ENCODE data around the gene ULBP1.
"Not testable (repeated sequence)": the region's sequence is repeated elsewhere in the genome, so short reads cannot be mapped to it uniquely, and the experiment has no call there.

Gene ULBP1

DNA sequence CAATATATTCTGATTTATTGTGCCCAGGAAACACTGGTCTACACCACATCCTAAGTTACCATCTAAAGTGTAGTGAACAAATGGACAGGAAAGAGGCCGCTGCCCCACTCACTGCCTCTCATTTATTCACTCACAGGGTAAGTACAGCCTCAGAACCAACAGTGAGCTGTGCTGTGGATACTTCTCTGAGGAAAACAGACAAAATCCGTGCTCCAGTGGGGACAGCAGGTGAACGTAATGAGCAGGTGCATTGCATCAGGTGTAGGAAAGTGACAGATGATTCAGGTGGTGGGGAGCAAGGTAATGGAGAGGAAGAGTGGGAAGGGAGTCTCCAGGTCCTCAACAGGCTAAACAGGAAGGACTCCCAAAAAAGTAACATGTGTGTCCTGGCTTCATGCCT is 30.3 kb upstream of the ULBP1 start:
- no peak for DNase-seq (ENCODE audit: low spot score)

DNA sequence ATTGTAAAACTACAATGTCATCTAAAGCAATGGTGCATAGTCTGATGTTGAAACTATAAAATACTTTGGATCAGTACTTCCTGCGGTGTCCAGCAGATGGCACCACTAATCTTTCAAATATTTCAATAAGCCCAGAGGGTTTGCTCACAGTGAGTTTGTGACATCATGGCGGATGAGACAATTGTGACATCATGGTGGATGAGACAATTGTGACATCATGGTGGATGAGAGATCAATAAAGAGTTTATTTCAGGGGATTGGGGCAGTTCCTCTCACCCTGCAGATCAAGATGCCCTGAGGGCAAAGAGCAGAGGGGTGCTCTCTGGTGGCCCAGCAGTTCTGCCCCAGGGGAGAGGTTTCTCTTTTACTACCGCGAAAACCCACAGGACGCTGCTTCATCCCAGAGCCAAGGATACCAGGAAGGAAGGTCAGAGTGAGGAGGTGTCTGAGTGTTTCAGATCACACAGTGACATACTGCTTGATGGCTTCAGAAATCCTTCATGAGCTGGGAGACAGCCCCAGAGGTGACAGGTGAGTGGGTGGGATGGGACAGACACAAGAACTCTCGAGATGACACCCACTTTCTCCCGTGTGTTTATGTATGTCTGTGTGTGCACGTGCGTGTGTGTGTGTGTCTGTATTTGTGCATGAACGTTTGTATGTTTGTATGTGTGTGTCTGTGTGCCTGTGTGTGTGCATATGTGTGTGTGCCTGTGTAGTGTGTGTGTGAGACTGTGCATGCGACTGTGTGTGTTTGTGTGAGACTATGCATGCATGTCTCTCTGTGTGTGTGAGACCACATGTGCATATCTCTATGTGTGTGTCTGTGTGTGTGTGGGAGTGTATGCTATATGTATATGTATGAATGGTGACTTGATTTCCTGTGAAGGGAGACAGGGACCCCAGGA is 29.2 kb upstream of the ULBP1 start:
- peak; percentile 51 for DNase-seq (ENCODE audit: low spot score)

DNA sequence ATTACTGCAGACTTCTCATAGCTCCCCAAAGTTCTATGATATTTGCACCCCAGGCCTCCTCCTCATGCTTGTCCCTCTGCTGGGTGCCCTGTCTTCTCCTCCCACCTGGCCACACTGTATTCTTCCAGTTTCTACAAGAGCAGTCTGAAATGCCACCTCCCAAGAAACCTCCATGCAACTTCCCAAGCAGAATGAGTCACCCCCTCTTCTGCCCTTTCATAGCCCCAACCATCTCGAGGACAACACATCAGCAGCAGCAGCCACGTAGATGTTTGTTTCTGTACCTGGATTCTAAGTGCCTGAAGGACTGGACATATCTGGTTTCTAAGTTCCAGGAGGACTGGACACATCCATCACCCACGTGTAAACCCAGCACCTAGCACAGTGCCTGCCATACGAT is 28.5 kb upstream of the ULBP1 start:
- no peak for DNase-seq (ENCODE audit: low spot score)

DNA sequence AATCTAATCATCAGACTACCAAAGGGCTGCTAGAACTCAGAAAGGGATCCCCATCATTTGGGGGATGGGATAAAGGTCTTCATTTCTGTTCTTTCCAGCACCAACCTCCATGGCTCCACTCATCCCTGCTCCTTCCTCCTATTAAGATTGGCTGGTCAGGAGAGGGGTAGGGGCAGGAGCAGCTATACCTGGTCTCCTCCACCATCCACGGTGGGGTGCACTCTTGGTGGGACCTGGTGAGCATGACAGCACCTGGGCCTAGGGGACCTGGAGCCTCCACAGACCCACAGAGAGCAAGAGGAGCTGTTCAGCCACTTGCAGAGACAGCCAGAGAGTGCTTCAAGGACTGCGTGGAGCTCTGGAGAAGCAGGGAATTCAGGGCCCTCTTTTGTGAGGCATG is 28.1 kb upstream of the ULBP1 start:
- DNase-seq (ENCODE audit: low spot score), result no peak

DNA sequence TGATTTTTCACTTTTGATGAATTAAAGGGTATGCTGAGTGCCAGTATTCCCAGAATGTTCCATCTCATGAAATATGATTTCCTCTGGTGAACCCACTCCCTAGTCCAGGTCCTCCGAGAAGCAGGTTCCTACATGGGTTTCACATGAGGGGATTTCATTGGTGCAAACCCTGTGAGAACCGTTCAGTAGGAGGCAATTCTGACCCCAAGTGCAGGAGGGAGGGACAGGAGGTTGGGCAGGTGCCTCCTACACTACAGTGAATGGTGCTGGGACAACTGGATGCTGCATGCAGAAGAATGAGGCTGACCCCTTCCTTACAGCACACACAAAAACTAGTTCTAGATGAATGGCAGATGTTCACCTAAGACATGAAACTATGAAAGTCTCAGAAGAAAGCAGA is 27.0 kb upstream of the ULBP1 start:
- DNase-seq (ENCODE audit: low spot score), result no peak

DNA sequence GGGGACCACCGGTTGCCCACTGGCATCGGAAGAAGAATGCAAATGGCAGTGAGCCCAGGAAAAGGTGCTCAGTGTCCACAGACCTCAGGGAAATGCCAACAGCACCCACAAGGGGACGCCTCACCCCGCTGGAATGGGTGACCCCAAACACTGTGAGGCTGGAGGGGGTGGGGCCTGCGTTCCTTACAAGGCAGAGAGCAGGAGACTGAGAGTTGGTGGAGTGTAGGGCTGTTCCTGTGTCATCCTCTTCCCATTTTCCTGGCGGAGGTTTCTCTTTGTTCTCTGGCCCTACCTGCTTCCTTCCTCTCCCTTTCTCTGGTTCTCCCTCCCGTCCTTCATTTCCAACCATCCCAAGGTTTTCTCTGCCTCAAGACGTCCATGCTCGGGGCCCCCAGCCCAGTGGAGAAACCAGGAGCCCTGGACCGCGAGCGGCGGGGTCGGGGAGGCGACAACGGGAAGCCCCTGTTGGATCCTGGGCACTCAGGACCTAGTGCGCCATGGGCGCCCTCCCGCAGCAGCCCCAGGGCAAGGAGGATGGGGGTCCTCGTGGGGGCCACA is 25.7 kb upstream of the ULBP1 start:
- not testable (repeated sequence) for DNase-seq (ENCODE audit: low spot score)

DNA sequence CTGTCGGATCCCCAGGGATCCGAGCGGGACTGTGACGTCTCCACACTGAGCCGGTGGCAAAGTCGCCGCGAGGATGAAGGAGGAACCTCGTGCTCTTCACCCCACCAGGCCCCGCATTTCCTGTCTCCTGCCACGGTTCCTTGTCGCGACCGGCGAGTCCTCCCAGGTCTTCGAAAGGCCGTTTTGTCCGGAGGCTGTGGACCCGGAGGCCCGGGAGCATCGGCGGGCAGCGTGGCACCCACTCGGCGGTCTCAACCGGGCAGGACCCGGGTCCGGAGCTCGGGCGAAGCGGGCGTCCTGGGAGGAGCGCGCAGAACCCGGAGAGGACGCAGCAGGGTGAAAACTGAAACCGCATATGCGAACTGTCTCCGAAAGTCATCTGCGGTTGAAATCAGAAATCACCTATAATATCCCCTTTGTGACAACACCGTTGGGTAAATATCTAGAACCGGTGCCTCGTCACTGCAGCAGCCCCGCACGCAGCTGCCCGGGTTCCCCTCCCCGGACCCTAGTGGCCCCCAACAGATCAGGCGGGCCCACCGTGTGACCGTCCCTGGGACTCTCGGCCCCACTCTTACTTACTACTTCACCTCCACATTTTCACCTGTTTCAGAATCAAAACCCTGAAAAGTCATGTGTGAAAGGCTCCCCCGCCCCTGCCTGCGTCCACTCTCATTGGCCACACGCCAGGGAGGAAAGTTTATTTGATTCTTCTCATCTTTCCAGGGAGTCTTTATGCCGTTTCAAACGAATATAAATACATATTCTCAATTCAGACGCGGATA is 25.0 kb upstream of the ULBP1 start:
- no peak for DNase-seq (ENCODE audit: low spot score)

DNA sequence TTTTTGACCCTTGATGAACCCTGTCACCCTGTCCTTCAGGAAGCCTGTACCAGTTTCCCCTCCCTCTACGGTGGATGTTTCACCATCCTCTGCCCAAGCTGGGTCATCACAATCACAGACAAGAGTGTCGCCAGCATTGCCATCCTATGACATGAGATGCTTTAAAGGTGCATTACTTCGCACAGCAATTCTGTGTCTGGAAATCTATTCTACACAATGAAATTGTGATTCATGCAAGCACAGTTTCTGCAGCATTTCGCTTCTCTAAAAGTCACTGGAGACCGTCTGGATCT is 24.4 kb upstream of the ULBP1 start:
- DNase-seq (ENCODE audit: low spot score), result no peak

DNA sequence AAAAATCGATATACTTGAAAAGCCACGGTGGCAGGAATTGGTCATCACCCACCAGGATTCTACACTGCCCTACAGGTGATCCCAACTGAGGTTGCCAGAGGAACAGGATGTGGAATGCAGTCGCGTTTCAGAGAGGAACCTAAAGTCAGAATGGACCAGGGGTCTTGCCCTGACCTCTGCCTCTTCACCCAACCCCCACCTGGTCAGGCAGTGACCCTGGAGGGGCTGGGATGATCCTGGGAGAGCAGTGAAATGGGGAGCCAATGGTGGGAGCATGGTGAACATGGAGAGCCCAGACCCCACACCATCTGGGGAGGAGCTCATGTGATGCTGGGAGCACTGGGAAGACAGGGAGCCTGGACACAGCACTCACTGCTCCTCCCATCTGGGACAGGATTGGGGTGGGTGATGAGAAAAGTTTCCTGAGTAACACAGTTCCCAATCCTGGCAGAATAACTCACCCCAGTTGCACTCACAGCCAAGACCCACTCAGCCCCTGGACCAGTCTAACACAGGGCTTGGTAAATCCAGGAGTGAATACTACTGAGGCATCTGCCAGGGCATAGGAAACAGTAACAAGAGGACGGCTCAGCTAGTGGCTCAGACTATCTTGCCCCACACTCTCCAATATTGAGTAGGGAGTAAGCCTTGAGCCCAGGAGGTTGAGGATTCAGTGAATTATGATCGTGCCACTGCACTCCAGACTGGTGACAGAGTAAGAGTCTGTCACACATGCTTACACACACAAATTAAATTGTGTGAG is 23.7 kb upstream of the ULBP1 start:
- no peak for DNase-seq (ENCODE audit: low spot score)

DNA sequence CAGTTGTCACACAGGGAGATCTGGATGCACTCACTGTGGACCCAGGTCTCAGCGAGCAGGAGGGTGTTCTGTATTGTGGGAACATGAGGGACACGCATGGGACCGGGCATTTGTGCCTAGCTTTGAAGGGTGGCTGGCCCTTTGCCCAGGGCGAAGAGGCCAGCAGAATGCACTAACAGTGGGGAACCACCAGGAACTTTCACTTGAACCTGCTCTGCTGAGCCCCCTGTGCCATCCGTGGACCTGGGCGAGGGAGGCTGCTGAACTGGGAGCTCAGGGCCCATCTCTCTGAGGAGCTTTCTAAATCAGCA is 23.1 kb upstream of the ULBP1 start:
- DNase-seq (ENCODE audit: low spot score), result no peak

DNA sequence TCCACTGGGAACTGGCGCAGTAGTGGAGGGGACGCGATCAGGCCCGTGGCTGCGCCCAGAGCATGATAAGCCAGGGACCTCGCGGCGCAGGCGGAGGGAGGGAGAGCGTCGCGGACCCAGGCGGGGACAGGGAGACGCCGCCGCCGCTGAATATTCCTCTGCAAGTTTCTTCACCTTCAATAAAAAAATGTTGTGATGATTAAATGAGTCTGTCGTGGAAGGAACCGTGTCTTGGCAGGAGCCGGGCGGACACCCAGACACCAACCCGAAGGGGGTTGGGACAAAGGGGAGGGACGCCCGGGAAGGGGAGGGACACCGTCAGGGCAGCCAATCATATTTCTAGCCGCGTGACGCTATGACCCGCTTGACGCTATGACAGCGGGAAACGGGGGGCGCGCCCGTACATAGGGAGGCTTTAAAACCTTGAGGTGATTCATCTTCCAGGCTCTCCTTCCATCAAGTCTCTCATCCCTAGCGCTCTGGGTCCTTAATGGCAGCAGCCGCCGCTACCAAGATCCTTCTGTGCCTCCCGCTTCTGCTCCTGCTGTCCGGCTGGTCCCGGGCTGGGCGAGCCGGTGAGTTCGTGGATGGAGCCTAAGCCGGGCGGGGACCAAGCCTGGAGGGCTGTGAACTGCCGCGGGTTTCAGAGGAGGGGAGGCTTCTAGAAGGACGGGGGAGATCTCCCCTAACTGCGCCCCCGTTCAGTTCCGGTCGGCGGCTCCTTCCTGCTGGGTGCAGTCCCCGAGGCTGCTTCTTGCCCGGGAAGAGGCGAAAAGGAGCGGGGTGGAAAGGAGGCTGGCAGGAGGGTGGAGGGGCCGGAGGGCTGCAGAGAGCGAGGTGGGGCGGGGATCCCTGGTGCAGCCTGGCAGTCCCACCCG is 21.9 kb upstream of the ULBP1 start, which contains the start of gene ULBP2:
Gene ULBP2 (plus strand): TSS at position 432 of the 878 bp plus-strand sequence. CDS start 59 bp downstream, at position 491.
- peak; percentile 64 for DNase-seq (ENCODE audit: low spot score)

DNA sequence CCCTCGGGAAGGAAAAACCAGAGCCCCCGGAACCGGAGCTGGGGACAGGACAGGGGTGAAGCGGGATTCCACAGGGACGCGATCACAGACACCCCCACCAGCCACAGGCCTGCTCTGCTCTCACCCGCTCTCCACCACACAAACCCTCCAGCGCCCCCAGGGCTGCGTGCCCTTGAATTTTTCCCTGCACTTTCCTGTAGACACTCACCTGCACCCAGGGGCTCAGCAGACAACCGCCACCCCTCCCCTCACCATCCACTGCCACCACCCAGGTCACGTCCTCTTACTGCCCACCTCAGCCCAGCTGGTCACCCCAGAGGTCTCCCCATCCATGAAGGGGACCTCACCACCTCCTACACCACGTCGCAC is 21.3 kb upstream of the ULBP1 start:
- no peak for DNase-seq (ENCODE audit: low spot score)

DNA sequence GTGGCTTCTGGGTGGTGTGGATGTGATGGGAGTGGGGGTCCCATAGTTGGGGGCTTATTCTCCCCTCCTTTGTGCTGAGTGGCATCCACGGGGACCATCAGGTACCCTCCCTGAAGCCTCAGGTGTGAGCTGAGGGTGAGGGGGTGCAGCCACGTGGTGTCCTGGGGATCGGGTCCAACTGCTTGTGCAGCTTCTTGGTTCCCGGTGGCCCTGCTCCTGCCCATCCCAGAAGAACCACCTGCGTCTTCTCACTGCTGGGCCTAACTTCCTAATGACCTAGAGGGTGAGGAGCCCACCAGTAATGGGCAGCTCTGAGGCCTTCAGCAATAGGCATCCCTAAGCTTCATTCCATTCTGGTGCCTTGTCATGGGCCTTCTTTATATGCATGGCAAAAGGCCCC is 20.4 kb upstream of the ULBP1 start:
- DNase-seq (ENCODE audit: low spot score), result not testable (repeated sequence)

DNA sequence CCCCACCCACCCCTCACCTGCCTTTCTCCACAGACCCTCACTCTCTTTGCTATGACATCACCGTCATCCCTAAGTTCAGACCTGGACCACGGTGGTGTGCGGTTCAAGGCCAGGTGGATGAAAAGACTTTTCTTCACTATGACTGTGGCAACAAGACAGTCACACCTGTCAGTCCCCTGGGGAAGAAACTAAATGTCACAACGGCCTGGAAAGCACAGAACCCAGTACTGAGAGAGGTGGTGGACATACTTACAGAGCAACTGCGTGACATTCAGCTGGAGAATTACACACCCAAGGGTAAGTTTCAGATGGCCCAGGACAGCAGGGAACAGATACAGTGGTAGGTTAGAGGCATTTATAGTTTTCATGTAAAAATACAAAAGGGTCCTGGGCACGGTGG is 18.5 kb upstream of the ULBP1 start:
- DNase-seq (ENCODE audit: low spot score), result not testable (repeated sequence)

DNA sequence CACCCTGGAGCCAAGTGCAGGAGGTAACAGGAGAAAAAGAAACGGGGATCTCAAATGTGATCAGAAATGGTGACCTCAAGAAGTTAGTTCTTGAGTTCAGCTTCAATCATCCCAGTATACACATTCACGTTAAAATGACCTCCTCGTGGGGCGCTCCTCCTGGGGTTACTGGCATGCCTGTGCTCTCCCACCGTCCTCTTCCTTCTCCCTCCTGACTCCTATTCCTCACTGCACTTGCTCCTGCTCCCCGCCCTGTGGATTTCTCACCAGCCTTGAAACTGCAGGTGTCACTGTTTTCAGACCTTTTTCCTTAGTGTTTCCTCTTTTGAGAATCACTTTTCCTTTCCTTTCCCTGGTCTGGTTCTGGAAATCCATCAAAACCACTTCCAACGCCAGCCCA is 17.1 kb upstream of the ULBP1 start:
- DNase-seq (ENCODE audit: low spot score), result not testable (repeated sequence)

DNA sequence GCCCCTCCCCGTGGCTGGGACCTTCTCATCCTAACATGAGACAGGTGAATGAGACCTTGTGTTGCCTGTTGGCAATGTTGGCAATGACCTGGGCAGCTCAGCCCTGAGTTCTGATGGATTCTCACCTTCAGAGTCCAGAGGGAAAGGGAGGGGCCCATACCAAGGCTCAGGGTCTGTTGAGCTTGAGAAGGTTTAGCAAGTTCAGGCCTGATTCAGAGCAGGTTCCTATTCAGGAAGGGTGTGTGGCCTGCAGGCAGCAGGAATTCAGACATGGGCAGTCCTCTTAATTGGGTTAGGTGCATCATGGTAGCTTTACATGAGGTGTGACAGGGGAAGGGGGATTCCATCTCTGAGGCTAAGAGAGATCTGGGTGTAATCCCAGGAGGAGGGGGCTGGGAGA is 16.2 kb upstream of the ULBP1 start:
- not testable (repeated sequence) for DNase-seq (ENCODE audit: low spot score)

DNA sequence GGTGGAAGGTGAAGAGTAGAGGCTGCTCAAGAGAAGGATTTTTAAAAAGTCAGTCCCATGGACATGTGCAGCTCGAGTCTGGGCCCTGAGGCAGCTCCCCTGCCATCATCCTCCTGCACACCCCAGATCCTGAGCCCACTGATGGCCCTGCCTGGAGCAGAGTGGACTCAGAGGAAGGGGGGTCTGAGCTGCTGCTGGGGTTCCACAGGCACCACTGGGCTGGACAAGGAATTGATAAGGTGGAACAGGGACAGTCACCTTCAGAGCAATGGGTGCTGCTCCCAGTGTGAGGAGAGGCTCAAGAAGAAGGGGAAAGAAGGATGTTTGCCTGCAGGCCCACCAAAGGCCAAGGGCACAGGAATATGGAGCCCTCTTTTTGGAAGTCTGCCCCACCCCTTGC is 15.7 kb upstream of the ULBP1 start:
- DNase-seq (ENCODE audit: low spot score), result no peak

DNA sequence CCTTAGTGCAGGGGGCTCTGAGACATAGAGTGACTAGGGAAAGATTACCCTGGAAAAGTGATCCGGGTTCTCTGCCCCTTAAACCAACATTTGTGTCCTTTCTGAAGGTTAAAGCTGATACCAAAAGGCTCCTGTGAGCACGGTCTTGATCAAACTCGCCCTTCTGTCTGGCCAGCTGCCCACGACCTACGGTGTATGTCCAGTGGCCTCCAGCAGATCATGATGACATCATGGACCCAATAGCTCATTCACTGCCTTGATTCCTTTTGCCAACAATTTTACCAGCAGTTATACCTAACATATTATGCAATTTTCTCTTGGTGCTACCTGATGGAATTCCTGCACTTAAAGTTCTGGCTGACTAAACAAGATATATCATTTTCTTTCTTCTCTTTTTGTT is 15.1 kb upstream of the ULBP1 start:
- no peak for DNase-seq (ENCODE audit: low spot score)

DNA sequence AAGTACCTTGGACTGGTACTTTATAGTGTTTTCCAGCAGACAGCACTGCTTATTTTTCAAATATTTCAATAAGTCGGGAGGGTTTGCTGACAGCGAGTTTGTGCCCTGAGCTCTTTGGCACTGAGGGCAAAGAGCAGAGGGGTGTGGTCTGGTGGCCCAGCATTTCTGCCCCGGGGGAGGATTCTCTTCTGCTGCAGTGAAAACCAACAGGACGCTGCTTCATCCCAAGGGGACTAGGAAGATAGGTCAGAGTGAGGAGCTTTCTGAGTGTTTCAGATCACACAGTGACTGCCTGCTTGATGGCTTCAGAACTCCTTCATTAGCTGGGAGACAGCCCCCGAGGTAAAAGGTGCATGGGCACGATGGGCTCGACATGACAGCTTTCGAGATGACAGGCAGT is 13.3 kb upstream of the ULBP1 start:
- DNase-seq (ENCODE audit: low spot score), result no peak

DNA sequence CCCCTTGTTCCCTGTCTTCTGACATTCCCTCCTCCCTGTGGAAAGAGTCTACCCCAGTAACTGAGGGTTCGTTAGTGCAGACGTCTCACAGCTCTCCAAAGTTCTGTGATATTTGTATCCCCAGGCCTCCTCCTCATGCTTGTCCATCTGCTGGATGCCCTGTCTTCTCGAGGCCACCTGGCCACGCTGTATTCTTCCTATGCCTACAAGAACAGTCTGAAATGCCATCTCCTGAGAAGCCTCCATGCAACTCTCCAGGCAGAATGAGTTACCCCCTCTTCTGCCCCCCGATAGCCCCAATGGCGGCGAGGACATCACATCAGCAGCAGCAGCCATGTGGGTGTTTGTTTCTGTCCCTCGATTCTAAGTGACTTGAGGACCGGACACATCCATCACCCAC is 12.6 kb upstream of the ULBP1 start:
- DNase-seq (ENCODE audit: low spot score), result no peak

DNA sequence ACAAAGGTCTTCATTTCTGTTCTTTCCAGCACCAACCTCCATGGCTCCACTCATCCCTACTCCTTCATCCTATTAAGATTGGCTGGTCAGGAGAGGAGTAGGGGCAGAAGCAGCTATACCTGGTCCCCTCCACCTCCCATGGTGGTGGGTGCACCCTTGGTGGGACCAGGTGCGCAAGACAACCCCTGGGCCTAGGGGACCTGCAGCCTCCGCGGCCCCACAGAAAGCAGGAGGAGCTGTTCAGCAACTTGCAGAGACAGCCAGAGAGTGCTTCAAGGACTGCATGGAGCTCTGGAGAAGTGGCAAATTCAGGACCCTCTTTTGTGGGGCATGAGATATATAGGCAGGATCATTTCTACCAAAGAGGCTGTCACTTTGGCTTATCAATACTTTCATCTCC is 12.1 kb upstream of the ULBP1 start:
- DNase-seq (ENCODE audit: low spot score), result no peak

DNA sequence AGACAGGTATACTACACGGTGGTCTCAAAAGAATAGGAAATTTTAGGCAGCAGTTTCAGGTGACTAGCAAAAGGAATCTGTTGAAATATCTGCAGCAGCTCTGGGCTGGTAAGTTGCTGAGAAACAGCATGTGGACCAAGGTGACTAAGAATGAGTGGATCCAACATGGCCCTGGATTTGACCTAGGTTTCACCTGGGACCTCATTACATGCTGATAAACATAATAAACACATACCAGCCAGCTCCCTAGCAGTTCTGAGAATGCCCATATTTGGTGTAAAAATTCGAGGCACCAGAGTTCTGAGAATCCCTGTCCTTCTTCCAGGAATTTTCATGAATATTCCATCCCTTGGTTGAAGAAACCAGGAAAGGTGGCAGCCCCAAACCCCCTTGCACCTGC is 10.4 kb upstream of the ULBP1 start:
- not testable (repeated sequence) for DNase-seq (ENCODE audit: low spot score)

Data from COLO829 (cell line).